DOHH2 (cell line): ENCODE measurements around the gene IPO5.
"Not testable (repeated sequence)": the region's sequence is repeated elsewhere in the genome, so short reads cannot be mapped to it uniquely, and the experiment has no call there.

ENCODE experiments used
- H3F3A ChIP-seq: fragments of 200-600 bp; sonication (generic), shearing (Covaris generic); 2 replicates; pipeline ENCODE4 v1.6.0; 2016; ENCODE audit warnings: antibody characterized with exemption, mild to moderate bottlenecking; ENCODE audit not compliant: control insufficient read depth, insufficient read depth
- H3K27ac ChIP-seq: fragments of 200-600 bp; sonication (generic); 2 replicates; pipeline ENCODE4 v1.5.1; 2014; ENCODE audit warnings: low read depth, mild to moderate bottlenecking, low read length, moderate library complexity
- H3K27me3 ChIP-seq: fragments of 200-600 bp; sonication (generic); 2 replicates; pipeline ENCODE4 v1.6.1; 2014; ENCODE audit warnings: mild to moderate bottlenecking, low read length, mixed read lengths; ENCODE audit not compliant: control insufficient read depth
- H3K36me3 ChIP-seq: fragments of 200-600 bp; sonication (generic); 2 replicates; pipeline ENCODE4 v1.6.1; 2014; ENCODE audit warnings: mild to moderate bottlenecking, low read length, moderate library complexity, mixed read lengths; ENCODE audit not compliant: control insufficient read depth
- H3K4me1 ChIP-seq: fragments of 200-600 bp; sonication (generic); 2 replicates; pipeline ENCODE4 v1.6.1; 2014; ENCODE audit warnings: mild to moderate bottlenecking, low read length, mixed read lengths; ENCODE audit not compliant: control insufficient read depth
- H3K4me2 ChIP-seq: fragments of 200-600 bp; sonication (generic); 2 replicates; pipeline ENCODE4 v1.6.0; 2014; ENCODE audit warnings: mild to moderate bottlenecking, low read length, moderate library complexity
- H3K4me3 ChIP-seq: fragments of 200-600 bp; sonication (generic); 2 replicates; pipeline ENCODE4 v1.5.1; 2014; ENCODE audit warnings: mild to moderate bottlenecking, low read length, mixed read lengths
- H3K79me2 ChIP-seq: fragments of 200-600 bp; sonication (generic); 2 replicates; pipeline ENCODE4 v1.6.1; 2014; ENCODE audit warnings: mild to moderate bottlenecking, low read length, mixed read lengths; ENCODE audit not compliant: control insufficient read depth
- H3K9me2 ChIP-seq: fragments of 200-600 bp; sonication (generic); replicated peaks from 2 replicates; pipeline ENCODE4 v1.6.1; 2014; ENCODE audit warnings: mild to moderate bottlenecking, low read length, mixed read lengths; ENCODE audit not compliant: control insufficient read depth
- H3K9me3 ChIP-seq: fragments of 200-600 bp; sonication (generic); 2 replicates; pipeline ENCODE4 v1.6.1; 2014; ENCODE audit warnings: antibody characterized with exemption, low read length, mixed read lengths; ENCODE audit not compliant: control insufficient read depth, insufficient read depth
- H4K20me1 ChIP-seq: fragments of 200-600 bp; sonication (generic); 2 replicates; pipeline ENCODE4 v1.6.0; 2014; ENCODE audit warnings: low read depth, mild to moderate bottlenecking, antibody characterized with exemption, low read length, moderate library complexity; ENCODE audit not compliant: control insufficient read depth, insufficient read depth
- CTCF ChIP-seq: fragments of 200-600 bp; sonication (generic); IDR thresholded peaks from one replicate; pipeline ENCODE4 v1.5.1; 2014; ENCODE audit warnings: antibody characterized with exemption, mild to moderate bottlenecking, low read depth, low read length; ENCODE audit not compliant: poor library complexity, severe bottlenecking
- EZH2phosphoT487 ChIP-seq: fragments of 200-600 bp; sonication (generic); IDR thresholded peaks from 2 replicates; pipeline ENCODE4 v1.6.1; 2017; ENCODE audit warnings: borderline replicate concordance, mild to moderate bottlenecking, antibody characterized with exemption, low read length, moderate library complexity, mixed read lengths

Gene IPO5

GRCh38 chr13:98033277-98034247, 80.1 kb downstream of the IPO5 start:
- no peak overlapping the region for H3K4me3 ChIP-seq
- H3K4me1 ChIP-seq = peaks cover 8% of the 10 kb centered on the region; the same call in 1 of the 2 replicates
- H3K36me3 ChIP-seq = no peaks in the 10 kb centered on the region
- no peak for TF ChIP-seq EZH2phosphoT487
- TF ChIP-seq CTCF = no peak
- H3K4me2 ChIP-seq = no peak overlapping the region
- H3K27ac ChIP-seq = no peak overlapping the region
- H3K9me3 ChIP-seq = no peaks in the 10 kb centered on the region
- no peaks in the 10 kb centered on the region for H4K20me1 ChIP-seq
- H3K79me2 ChIP-seq = no peaks in the 10 kb centered on the region
- no peaks in the 10 kb centered on the region for H3F3A ChIP-seq
- no peaks in the 10 kb centered on the region for H3K9me2 ChIP-seq
- no peaks in the 10 kb centered on the region for H3K27me3 ChIP-seq

- no peaks in the 10 kb centered on the region for H3K79me2 ChIP-seq
- H3K9me2 ChIP-seq = no peaks in the 10 kb centered on the region
- H3K4me3 ChIP-seq = no peak overlapping the region
- no peaks in the 10 kb centered on the region for H3F3A ChIP-seq
- H3K27ac ChIP-seq = no peak overlapping the region
- H3K4me1 ChIP-seq = peaks cover 8% of the 10 kb centered on the region; the same call in 1 of the 2 replicates
- H3K4me2 ChIP-seq = no peak overlapping the region
- H3K36me3 ChIP-seq = no peaks in the 10 kb centered on the region
- H3K9me3 ChIP-seq = no peaks in the 10 kb centered on the region
- TF ChIP-seq EZH2phosphoT487 (no peak), CTCF (no peak)
- no peaks in the 10 kb centered on the region for H3K27me3 ChIP-seq
- no peaks in the 10 kb centered on the region for H4K20me1 ChIP-seq
These were observed 81.9 kb downstream of the IPO5 start for GRCh38 chr13:98035373-98035772.

- H3K9me3 ChIP-seq, H3K36me3 ChIP-seq, H3K27me3 ChIP-seq, H3K27ac ChIP-seq, H3K4me1 ChIP-seq, H3K4me2 ChIP-seq, H4K20me1 ChIP-seq, H3K79me2 ChIP-seq, H3F3A ChIP-seq, H3K9me2 ChIP-seq, H3K4me3 ChIP-seq: not testable (repeated sequence)
These were observed 83.3 kb downstream of the IPO5 start for GRCh38 chr13:98036564-98037302.

GRCh38 chr13:98039261-98039660, 85.8 kb downstream of the IPO5 start:
- Histone ChIP-seq H3K79me2 (no peaks in the 10 kb centered on the region), H4K20me1 (no peaks in the 10 kb centered on the region), H3K4me1 (peaks cover 6% of the 10 kb centered on the region; the same call in 1 of the 2 replicates), H3K4me2 (no peak overlapping the region), H3K9me2 (no peaks in the 10 kb centered on the region), H3K4me3 (no peak overlapping the region), H3K27me3 (no peaks in the 10 kb centered on the region), H3K27ac (no peak overlapping the region), H3K36me3 (no peaks in the 10 kb centered on the region), H3F3A (no peaks in the 10 kb centered on the region), H3K9me3 (no peaks in the 10 kb centered on the region)
- TF ChIP-seq EZH2phosphoT487 (no peak), CTCF (no peak)
